DOHH2 (cell line): ENCODE results near the gene GPR173.

ENCODE experiments used
- H3F3A ChIP-seq: fragments of 200-600 bp; sonication (generic), shearing (Covaris generic); 2 replicates; pipeline ENCODE4 v1.6.0; 2016; ENCODE audit warnings: antibody characterized with exemption, mild to moderate bottlenecking; ENCODE audit not compliant: control insufficient read depth, insufficient read depth
- H3K27ac ChIP-seq: fragments of 200-600 bp; sonication (generic); 2 replicates; pipeline ENCODE4 v1.5.1; 2014; ENCODE audit warnings: low read depth, mild to moderate bottlenecking, low read length, moderate library complexity
- H3K27me3 ChIP-seq: fragments of 200-600 bp; sonication (generic); 2 replicates; pipeline ENCODE4 v1.6.1; 2014; ENCODE audit warnings: mild to moderate bottlenecking, low read length, mixed read lengths; ENCODE audit not compliant: control insufficient read depth
- H3K36me3 ChIP-seq: fragments of 200-600 bp; sonication (generic); 2 replicates; pipeline ENCODE4 v1.6.1; 2014; ENCODE audit warnings: mild to moderate bottlenecking, low read length, moderate library complexity, mixed read lengths; ENCODE audit not compliant: control insufficient read depth
- H3K4me1 ChIP-seq: fragments of 200-600 bp; sonication (generic); 2 replicates; pipeline ENCODE4 v1.6.1; 2014; ENCODE audit warnings: mild to moderate bottlenecking, low read length, mixed read lengths; ENCODE audit not compliant: control insufficient read depth
- H3K4me2 ChIP-seq: fragments of 200-600 bp; sonication (generic); 2 replicates; pipeline ENCODE4 v1.6.0; 2014; ENCODE audit warnings: mild to moderate bottlenecking, low read length, moderate library complexity
- H3K4me3 ChIP-seq: fragments of 200-600 bp; sonication (generic); 2 replicates; pipeline ENCODE4 v1.5.1; 2014; ENCODE audit warnings: mild to moderate bottlenecking, low read length, mixed read lengths
- H3K79me2 ChIP-seq: fragments of 200-600 bp; sonication (generic); 2 replicates; pipeline ENCODE4 v1.6.1; 2014; ENCODE audit warnings: mild to moderate bottlenecking, low read length, mixed read lengths; ENCODE audit not compliant: control insufficient read depth
- H3K9me2 ChIP-seq: fragments of 200-600 bp; sonication (generic); replicated peaks from 2 replicates; pipeline ENCODE4 v1.6.1; 2014; ENCODE audit warnings: mild to moderate bottlenecking, low read length, mixed read lengths; ENCODE audit not compliant: control insufficient read depth
- H3K9me3 ChIP-seq: fragments of 200-600 bp; sonication (generic); 2 replicates; pipeline ENCODE4 v1.6.1; 2014; ENCODE audit warnings: antibody characterized with exemption, low read length, mixed read lengths; ENCODE audit not compliant: control insufficient read depth, insufficient read depth
- H4K20me1 ChIP-seq: fragments of 200-600 bp; sonication (generic); 2 replicates; pipeline ENCODE4 v1.6.0; 2014; ENCODE audit warnings: low read depth, mild to moderate bottlenecking, antibody characterized with exemption, low read length, moderate library complexity; ENCODE audit not compliant: control insufficient read depth, insufficient read depth
- CTCF ChIP-seq: fragments of 200-600 bp; sonication (generic); IDR thresholded peaks from one replicate; pipeline ENCODE4 v1.5.1; 2014; ENCODE audit warnings: antibody characterized with exemption, mild to moderate bottlenecking, low read depth, low read length; ENCODE audit not compliant: poor library complexity, severe bottlenecking
- EZH2phosphoT487 ChIP-seq: fragments of 200-600 bp; sonication (generic); IDR thresholded peaks from 2 replicates; pipeline ENCODE4 v1.6.1; 2017; ENCODE audit warnings: borderline replicate concordance, mild to moderate bottlenecking, antibody characterized with exemption, low read length, moderate library complexity, mixed read lengths

Gene GPR173

GRCh38 chrX:53114864-53115549 is 66.4 kb downstream of the GPR173 start:
- H4K20me1 ChIP-seq, result no peaks in the 10 kb centered on the region
- no peaks in the 10 kb centered on the region for H3K36me3 ChIP-seq
- H3K4me3 ChIP-seq, result no peak overlapping the region
- H3K4me1 ChIP-seq, result no peaks in the 10 kb centered on the region
- H3K9me3 ChIP-seq, result no peaks in the 10 kb centered on the region
- no peaks in the 10 kb centered on the region for H3K27me3 ChIP-seq
- no peaks in the 10 kb centered on the region for H3F3A ChIP-seq
- H3K4me2 ChIP-seq, result no peak overlapping the region
- TF ChIP-seq CTCF, result no peak
- no peak for TF ChIP-seq EZH2phosphoT487
- H3K27ac ChIP-seq, result no peak overlapping the region
- H3K9me2 ChIP-seq, result no peaks in the 10 kb centered on the region
- no peaks in the 10 kb centered on the region for H3K79me2 ChIP-seq

GRCh38 chrX:53115550-53115874 is 66.9 kb downstream of the GPR173 start:
- Histone ChIP-seq H3K4me2 (no peak overlapping the region), H3K4me3 (no peak overlapping the region), H3K4me1 (no peaks in the 10 kb centered on the region), H3K36me3 (no peaks in the 10 kb centered on the region), H3F3A (no peaks in the 10 kb centered on the region), H4K20me1 (no peaks in the 10 kb centered on the region), H3K9me2 (no peaks in the 10 kb centered on the region), H3K9me3 (no peaks in the 10 kb centered on the region), H3K79me2 (no peaks in the 10 kb centered on the region), H3K27me3 (no peaks in the 10 kb centered on the region), H3K27ac (no peak overlapping the region)
- no peak for TF ChIP-seq EZH2phosphoT487
- no peak for TF ChIP-seq CTCF

- Histone ChIP-seq H3K9me2 (no peaks in the 10 kb centered on the region), H4K20me1 (no peaks in the 10 kb centered on the region), H3K4me3 (no peak overlapping the region), H3K79me2 (no peaks in the 10 kb centered on the region), H3K4me2 (no peak overlapping the region), H3K27me3 (no peaks in the 10 kb centered on the region), H3K4me1 (no peaks in the 10 kb centered on the region), H3K9me3 (no peaks in the 10 kb centered on the region), H3K27ac (no peak overlapping the region), H3K36me3 (no peaks in the 10 kb centered on the region), H3F3A (no peaks in the 10 kb centered on the region)
- TF ChIP-seq EZH2phosphoT487 (no peak), CTCF (no peak)
Measured at GRCh38 chrX:53116101-53116500, 67.5 kb downstream of the GPR173 start.

GRCh38 chrX:53122013-53122412 is 73.4 kb downstream of the GPR173 start:
- Histone ChIP-seq H3K79me2 (no peaks in the 10 kb centered on the region), H3K9me3 (no peaks in the 10 kb centered on the region)

More at GRCh38 chrX:53122013-53122412, 73.4 kb downstream of the GPR173 start:
- TF ChIP-seq EZH2phosphoT487 (no peak), CTCF (no peak)
- H3K4me3 ChIP-seq, result no peak overlapping the region
- H3K4me1 ChIP-seq, result no peaks in the 10 kb centered on the region
- H3F3A ChIP-seq, result no peaks in the 10 kb centered on the region
- H3K27ac ChIP-seq, result no peak overlapping the region
- H3K9me2 ChIP-seq, result no peaks in the 10 kb centered on the region
- H3K36me3 ChIP-seq, result no peaks in the 10 kb centered on the region
- no peaks in the 10 kb centered on the region for H4K20me1 ChIP-seq
- H3K4me2 ChIP-seq, result no peak overlapping the region
- no peaks in the 10 kb centered on the region for H3K27me3 ChIP-seq
